Stimulated activated CD4-positive, alpha-beta T cell treated with anti-CD3 and anti-CD28 coated beads, Interleukin-1b, Interleukin-23, amount 100 ng/mL, for 48 hours (primary cell): ENCODE measurements around the gene ACTL8.
"Not testable (repeated sequence)": the region's sequence is repeated elsewhere in the genome, so short reads cannot be mapped to it uniquely, and the experiment has no call there.

Experiments used
- DNase-seq: peaks from one replicate; pipeline ENCODE4 v3.0.0-alpha.2; 2020

The ACTL8 gene

GRCh38 chr1:17736625-17737024, 18.5 kb upstream of the ACTL8 start:
- no peak for DNase-seq

GRCh38 chr1:17739050-17739449, 16.1 kb upstream of the ACTL8 start:
- DNase-seq: no peak

DNA sequence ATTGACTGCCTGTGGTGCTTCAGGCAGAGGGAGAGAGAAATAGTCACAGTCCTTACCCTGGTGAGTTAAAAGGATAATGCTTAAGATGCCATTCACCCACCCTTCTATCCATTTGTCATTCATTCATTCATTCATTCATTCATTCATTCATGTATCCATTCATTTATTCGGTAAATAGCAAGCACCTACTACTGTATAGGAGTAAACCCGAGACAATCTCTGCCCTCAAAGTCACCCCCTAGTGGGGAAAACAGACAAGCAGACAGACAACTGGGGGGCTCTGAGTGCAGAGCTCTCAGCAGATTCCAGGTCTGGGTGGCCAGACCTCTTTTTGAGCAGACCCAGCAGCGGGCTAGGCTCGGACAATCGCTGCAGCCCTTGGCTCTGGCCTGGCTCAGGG, 14.1 kb upstream of the ACTL8 start:
- no peak for DNase-seq

DNA sequence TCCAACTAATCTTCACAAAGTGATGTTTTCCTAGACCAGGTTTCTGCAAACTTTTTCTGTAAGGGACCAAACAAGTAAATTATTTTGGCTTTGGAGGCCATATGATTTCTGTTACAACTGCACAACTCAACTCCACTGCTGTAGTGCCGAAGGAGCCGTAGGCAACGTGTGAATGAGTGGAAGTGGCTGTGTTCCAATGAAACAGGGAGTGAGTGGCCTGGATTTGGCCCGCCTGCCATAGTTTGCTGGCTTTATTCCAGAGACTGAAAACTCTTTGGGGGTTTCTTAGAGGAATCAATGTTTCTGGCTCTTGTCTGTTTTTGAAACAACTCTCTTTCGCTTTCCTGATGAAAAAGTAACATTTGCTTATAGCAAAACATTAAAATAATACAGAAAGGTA, 12.6 kb upstream of the ACTL8 start:
- no peak for DNase-seq

GRCh38 chr1:17743008-17743647, 12.0 kb upstream of the ACTL8 start:
- DNase-seq: no peak

DNA sequence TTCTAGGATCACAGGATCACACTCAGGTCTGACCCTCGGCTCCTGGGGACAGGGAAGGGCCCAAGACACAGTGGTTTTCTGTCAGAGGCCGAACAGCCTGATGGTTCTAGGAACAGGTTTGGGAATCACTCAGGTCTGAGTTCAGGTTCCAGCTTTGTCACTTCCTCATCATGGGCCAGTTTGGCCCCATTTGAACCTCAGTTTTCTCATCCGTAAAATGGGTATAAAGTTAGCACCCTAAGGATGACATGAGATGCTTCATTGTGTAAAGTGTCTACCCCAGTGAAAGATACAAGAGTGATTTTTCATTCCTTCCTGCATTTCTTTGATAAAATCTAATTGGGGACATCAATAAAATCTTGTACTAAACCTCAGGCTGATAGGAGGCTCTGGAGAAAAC, 11.2 kb upstream of the ACTL8 start:
- no peak for DNase-seq

GRCh38 chr1:17744666-17745478, 10.3 kb upstream of the ACTL8 start:
- no peak for DNase-seq

GRCh38 chr1:17745479-17745955, 9.6 kb upstream of the ACTL8 start:
- no peak for DNase-seq

DNA sequence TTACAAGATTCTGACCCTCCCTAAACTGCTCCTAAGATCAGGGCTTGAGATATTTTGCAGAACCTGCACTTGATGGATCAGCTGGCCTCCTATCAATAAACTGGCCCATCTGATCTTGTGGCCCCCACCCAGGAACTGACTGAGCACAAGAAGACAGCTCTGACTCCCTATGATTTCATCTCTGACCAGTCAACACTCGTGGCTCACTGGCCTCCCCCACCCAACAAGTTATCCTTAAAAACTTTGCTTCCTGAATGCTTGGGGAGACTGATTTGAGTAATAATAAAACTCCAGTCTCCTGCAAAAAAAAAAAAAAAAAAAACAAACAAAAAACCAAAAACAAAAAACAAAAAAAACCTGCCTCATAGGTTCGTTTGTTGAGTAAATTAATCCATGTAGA, 8.9 kb upstream of the ACTL8 start:
- not testable (repeated sequence) for DNase-seq

- no peak for DNase-seq
Measured at GRCh38 chr1:17746920-17747319, 8.2 kb upstream of the ACTL8 start.

GRCh38 chr1:17750333-17750732, 4.8 kb upstream of the ACTL8 start:
- DNase-seq: no peak

DNA sequence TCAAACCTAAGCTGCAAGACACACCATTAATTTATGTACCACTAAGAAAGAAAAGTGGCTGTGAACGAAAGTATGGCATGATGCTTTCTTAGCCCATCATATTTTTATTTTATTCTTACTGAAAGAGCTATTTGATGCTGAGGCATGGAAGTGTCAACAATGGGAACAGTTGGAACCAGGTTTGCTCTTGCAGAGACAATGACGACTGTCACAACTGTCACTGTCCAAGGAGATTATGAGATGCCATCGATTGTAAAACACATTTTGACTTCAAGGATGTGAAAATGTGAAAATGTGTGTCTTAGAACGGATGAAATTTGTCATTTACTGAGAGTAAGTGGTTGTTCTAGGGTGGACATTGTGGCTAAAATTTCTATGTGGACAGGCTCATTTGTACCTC, 2.8 kb upstream of the ACTL8 start:
- DNase-seq: no peak

GRCh38 chr1:17757426-17757825, 2.3 kb downstream of the ACTL8 start:
- no peak for DNase-seq

- DNase-seq: peak; percentile 14
Measured at GRCh38 chr1:17759114-17759513, 4.0 kb downstream of the ACTL8 start.

DNA sequence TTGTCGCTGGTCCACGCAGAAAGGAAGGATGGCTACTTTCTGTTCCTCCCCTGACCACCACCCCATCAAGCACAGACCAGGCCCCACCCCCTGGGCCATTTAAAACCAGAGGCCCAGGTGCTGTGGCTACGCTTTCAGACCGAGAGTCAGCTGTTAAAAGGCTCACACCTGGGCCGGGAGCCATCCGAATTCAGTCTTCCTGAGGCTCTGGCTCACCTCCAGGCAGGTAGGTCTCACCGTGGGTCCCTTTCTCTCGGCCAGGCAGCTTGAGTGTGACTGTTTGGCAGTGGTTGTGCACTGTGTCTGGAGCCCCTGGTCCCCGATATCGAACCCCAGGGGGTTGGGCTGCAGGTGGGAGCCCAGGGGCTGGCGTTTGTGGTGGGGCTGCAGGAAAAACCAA, 7.2 kb downstream of the ACTL8 start:
- DNase-seq: no peak

DNA sequence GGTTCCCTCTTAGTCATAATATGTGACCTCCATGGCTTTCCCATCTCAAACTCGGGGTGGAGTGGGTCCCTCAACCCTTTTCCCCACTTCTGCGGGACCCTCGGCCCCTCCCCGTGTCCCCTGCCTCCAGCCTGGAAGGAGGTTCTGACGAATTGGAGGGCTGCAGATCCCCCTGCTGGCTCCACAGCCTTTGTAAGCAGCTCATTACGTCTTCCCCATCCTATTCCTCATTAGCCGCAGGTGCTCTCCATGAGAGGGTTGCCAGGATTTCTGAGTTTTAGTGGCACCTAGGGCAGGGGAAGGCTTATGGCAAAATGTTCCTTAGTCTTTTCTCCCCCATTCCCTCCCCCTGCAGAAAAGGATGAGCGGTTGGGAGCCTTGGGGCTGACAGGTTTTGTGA, 8.3 kb downstream of the ACTL8 start:
- DNase-seq: no peak

GRCh38 chr1:17763995-17764394, 8.9 kb downstream of the ACTL8 start:
- DNase-seq: no peak

- no peak for DNase-seq
Measured at GRCh38 chr1:17764591-17764990, 9.5 kb downstream of the ACTL8 start.

- DNase-seq: no peak
Measured at GRCh38 chr1:17765444-17766411, 10.6 kb downstream of the ACTL8 start.

- no peak for DNase-seq
Measured at GRCh38 chr1:17768651-17769241, 13.6 kb downstream of the ACTL8 start.

DNA sequence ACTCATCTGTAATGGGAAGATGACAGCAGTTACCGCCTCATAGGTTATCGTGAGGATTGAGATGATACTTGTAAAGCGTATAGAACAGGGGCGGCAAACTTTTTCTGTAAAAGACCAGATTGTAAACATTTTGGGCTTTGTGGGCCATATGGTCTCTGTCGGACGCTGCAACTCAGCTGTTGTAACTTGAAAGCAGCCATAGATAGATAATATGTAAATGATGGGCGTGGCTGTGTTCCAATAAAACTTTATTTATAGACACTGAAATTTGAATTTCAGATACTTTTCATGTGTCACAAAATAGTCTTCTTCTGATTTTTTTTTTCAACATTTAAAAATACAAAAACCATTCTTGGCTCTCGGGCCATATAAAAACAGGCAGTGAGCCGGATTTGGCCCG, 15.8 kb downstream of the ACTL8 start:
- DNase-seq: no peak

DNA sequence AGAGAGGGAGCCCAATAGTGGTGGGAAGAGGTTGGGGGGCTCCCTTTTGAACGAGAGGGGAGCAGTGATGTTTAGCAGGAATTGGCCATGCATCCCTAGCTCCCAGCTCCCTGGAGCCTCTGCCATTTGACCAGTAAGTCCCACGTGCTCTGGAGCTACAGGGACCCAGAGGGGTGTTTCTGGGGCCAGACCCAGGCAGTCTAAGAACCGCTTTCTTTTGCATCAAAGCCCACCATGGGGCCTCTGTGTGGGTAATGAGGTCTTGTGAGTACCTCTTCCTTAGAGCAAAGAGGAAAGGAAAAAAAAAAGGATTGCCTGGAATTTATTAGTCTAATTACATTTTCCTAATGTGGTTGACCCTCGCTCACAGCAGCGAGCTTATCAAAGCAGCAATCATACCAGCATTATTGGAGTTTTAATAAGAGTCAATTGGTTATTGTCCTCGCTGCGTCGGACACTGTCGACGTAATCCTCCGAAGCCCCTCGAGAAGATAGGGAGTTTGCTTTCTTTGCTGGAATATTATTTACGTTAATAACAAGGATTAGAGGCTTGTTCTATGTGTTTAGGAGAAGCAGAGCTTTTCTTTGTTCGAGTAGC, 17.6 kb downstream of the ACTL8 start:
- no peak for DNase-seq
